Adipose tissue (tissue), 3 donors: ENCODE data around the gene NVL. TPM values are rescaled to one million over a fixed set of nuclear protein-coding genes. Genes with fewer than 3 reads are reported as not detected.

Experiments
- H3K27ac ChIP-seq: one replicate; pipeline ENCODE4 v1.5.1; 2013; ENCODE audit warnings: low read depth, low read length
- WGBS, 3 donors: extraction: QIAGEN DNeasy Blood & Tissue Kit; methylation state at CpG; one replicate each; pipeline ENCODE4 v1.1.7; 2013; 5-methylcytosine and 5-hydroxymethylcytosine counted together
- polyA plus RNA-seq, 3 donors: library from polyadenylated mRNA; stranded (reverse); fragments of 200-250 nt; gene quantifications; one replicate each; pipeline ENCODE4 v1.2.3, GENCODE V29; 2013
- donor health status: healthy with polysubstance abuse.
- donor health status: Bipolar disorder and iron deficiency.
- donor health status: healthy.

NVL gene
- polyA plus RNA-seq, 3 donors, result 9.1 to 16.2 (median 10.5) TPM

DNA sequence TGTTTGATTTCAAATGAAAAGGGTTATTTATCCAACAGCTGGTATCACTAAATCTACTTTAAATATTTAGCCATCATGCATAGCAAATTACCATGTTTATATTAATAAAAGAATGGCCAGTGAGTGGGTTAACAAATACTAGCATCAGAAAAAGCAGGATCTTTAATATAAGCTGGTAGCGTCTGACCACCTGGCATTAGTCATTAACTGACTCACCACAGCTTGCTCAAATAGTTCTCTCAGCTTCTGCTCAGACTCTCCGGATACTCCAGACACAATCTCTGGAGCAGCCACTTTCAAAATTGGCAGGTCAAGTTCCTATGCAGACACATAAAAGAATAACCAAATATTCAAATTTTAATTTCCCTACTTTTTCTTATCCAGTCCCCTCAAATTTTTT is 29.6 kb downstream of the NVL start:
- 68 to 82% (median 80%) methylated on average over 2 of the region's 2 CpGs for WGBS, 3 donors
- H3K27ac ChIP-seq, result no peak overlapping the region

DNA sequence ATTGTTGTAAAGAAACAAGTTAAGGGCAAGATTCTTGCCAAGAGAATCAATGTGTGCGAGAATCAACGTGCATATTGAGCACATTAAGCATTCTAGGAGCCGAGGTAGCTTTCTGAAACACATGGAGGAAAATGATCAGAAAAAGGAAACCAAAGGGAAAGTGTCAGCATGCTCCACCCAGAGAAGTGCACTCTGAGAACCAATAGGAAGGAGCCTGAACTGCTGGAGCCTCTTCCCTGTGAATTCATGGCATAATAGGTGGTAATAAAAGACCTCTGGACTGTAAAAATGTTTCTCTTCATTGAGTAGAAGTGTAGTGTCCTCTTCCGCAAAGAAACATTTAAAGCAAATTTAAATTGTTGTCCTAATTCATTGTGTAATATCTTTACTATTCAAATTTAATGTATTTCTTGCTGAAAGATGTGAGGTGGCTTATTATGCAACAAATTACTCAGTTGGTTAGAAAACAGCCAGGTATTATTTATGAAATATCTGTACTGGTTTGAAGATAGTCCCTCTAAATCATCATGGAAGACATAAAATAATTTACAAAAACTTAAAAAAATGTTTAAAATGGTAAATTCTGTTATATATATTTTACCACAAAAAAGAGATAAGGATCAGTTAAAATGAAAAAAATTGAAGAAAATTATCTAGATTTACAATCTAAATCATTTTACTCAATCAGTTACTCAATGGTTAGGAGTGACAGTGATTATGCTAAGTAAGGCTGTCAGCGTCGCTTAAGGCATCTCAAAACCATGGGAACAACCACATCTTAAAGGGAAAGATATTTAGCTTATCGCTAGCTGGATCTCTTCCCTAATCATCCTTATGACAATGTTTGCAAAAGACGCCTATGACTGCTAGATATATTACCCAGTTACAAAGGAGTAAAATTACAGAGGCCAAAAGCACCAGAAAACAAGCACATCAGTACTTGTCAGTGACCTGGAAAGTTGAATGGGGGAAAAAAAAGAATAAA is 31.3 kb downstream of the NVL start:
- H3K27ac ChIP-seq, result no peak overlapping the region
- 90 to 91% (median 90%) methylated on average over 8 of the region's 8 CpGs for WGBS, 3 donors

DNA sequence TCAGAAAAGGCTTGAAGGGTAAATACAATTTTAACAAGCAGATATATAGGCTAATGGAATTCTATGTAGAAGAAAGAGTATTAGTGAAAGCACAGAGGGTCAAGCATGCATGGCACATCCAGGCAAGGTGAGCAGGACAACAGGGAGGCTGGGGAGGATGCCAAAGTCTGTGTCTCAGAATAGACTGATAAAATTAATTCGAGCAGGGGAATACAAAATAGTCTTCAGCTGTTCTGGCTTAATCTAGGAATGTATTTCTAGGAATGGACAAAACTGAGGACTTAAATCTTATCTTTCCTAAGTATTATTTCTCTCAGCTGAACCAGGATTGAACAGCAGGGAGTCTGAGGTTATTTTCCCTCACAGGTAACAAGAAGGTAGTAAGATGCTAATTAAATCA is 35.2 kb downstream of the NVL start:
- no peak overlapping the region for H3K27ac ChIP-seq
- WGBS, 3 donors, result 86 to 97% (median 90%) methylated on average over 1 of the region's 1 CpG

DNA sequence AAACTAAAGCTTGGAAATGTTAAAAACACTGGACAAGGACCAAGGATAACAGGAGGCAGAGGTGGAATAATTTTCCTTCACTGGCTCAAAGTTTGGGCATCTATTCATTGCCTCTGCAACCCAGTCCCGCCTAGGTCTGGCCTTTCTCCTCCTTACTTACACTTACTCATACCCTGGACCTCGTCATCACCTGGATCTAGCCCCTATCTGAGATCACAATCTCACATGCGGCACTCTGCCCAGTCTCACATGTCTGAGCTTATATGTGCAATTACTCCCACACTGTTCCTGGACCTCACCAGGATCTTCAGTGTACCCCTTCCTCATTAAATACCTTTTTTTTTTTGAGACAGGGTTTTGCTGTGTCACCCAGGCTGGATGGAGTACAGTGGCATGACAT is 37.6 kb downstream of the NVL start:
- WGBS, 3 donors, result 94 to 96% (median 95%) methylated on average over 3 of the region's 3 CpGs
- no peak overlapping the region for H3K27ac ChIP-seq

DNA sequence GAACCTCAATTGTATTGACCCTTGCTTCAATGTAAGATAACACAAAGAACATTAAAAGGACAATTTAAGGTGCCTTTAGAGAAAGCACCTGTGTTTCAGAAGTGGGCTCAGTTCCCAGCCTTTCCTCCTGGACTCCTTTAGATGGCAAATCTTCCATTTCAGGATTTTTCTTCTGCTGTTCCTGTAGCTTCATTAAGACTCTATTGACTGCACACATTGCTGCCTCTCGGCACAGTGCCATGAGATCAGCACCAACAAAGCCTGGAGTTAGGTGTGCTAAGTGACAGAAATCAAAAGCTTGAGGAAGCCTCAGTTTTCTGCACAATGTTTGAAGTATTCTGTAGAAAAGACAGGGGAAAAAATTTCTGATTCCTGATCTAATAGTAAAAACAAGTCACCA is 40.6 kb downstream of the NVL start:
- 80 to 96% (median 92%) methylated on average over 1 of the region's 1 CpG for WGBS, 3 donors

DNA sequence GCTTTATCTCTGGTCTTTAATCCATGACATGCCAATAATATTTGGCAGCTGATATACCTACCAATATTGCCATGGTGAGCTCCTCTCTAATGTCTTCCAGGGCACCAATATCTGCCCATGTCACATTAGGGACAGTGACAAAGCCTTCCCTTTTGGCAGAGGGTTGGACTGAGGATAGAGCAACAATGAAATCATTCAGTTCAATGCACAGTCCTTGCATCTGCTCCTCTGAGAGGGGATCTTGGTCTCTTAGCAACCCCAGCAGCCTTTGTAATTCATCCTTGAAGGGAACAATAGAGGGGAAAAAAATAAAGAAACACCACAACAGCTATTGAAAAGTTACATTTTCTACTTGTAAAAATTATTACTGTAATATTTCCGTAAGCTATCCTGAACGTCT is 42.3 kb downstream of the NVL start:
- 85 to 95% (median 93%) methylated on average over 2 of the region's 2 CpGs for WGBS, 3 donors
- no peak overlapping the region for H3K27ac ChIP-seq

More for the DNA sequence above, 40.6 kb downstream of the NVL start:
- H3K27ac ChIP-seq, result no peak overlapping the region

DNA sequence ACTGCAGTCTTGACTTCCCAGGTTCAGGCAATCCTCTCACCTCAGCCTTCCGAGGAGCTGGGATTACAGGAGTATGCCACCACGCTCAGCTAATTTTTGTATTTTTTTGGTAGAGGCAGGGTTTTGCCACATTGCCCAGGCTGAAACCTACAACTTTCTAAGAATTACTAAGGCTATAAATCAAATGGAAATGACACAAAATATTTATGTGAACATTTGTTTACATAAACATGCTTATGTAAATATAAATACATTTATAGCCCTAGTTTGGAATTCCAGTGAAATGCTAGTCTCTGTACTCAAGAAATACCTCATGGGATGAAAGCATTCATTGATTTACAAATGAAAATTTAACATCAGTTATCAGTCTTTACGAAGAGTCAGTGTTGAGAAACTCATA is 47.8 kb downstream of the NVL start:
- H3K27ac ChIP-seq, result no peak overlapping the region
- WGBS, 3 donors, result 97 to 98% (median 98%) methylated on average over 3 of the region's 3 CpGs

DNA sequence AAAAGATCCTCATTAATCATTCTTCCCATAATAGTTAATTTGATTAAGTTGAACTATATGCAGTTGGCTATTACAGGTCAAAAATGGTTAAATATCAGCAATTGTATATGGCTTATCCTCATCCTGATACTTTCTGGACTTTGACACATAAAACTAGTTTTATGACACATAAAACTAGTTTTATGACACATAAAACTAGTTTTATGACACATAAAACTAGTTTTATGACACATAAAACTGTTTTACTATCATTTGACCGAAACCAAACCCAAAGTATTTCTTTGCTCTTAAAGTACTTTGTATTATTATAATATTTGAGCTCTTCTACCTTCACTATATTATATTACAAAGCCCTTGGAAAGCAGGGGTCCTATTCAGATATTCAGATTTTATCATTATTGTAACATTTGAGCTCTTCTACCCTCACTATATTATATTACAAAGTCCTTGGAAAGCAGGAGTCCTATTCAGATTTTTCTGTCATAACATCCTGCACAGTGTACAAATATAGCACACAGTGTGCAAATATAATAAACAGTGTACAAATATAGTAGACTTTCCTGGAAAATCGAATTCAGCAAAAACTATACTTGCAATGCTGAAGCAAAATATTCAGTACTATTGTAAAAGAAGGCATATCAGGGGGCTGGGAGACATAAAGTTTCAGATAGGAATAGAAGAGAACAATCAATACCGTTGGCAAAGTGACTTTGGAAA is 53.0 kb downstream of the NVL start:
- 73 to 87% (median 84%) methylated on average over 3 of the region's 3 CpGs for WGBS, 3 donors

DNA sequence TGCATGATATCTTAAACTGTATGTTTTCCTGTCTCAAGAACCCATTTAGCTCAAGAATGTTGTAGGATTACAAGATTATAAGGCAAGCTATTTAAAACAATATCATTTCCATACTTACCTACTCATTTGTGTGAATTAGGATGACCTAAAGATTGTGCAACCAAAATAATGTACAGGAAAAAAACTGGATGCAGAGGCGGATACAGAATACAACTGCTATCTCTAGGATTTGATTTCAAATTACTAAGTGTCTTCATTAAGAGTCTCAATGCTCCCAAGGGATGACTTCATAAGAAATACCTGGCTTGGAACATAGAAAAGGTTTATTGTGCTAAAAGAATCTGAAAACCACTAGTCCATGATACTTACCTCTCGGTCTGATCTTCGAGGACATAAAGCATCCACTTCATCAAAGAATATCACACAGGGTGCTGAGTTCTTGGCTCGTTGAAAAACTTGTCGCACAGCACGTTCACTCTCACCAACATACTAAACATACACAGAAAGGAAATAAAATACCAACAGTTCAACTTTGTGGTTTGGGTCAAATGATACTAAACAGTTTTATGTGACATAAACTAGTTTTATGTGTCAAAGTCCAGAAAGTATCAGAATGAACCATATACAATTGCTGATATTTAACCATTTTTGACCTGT is 54.9 kb downstream of the NVL start:
- no peak overlapping the region for H3K27ac ChIP-seq
- 94 to 96% (median 95%) methylated on average over 6 of the region's 6 CpGs for WGBS, 3 donors

More for the DNA sequence above, 53.0 kb downstream of the NVL start:
- H3K27ac ChIP-seq, result no peak overlapping the region

DNA sequence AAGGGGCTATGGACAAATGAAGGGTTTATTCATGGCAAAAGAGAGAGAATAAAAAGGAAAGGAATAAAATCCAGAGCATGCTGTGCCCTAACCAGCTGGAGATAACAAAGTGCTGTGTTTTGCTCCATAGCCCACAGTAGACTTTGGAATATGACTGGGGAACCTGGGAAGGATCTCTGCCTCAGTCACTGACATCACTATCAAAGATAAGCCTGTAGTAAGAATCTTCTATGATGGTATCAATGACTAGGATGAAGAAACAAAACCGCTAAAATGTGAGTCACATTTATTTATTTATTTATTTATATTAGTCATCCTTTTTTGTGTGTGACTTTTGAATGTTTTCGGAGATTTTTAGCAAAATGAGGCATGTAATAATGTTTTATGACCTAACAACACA is 56.3 kb downstream of the NVL start:
- no peak overlapping the region for H3K27ac ChIP-seq
- 96 to 97% (median 97%) methylated on average over 2 of the region's 2 CpGs for WGBS, 3 donors

DNA sequence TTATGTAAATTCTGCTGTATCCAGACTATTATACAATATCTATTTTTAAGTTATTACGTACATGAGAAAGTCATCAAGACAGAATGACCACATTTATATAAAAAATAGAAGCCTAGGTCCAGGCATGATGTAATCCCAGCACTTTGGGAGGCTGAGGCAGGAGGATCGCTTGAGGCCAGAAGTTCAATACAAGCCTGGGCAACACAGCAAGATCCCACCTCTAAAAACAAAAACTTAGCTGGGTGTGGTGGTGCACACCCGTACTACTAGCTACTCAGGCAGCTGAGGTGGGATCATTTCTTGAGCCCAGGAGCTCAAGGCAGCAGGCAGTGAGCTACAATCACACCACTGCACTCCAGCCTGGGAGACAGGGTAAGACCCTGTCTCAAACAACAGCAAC is 58.9 kb downstream of the NVL start:
- 98 to 99% (median 99%) methylated on average over 3 of the region's 3 CpGs for whole genome bisulfite sequencing, 3 donors
- H3K27ac ChIP-seq, result no peak overlapping the region

DNA sequence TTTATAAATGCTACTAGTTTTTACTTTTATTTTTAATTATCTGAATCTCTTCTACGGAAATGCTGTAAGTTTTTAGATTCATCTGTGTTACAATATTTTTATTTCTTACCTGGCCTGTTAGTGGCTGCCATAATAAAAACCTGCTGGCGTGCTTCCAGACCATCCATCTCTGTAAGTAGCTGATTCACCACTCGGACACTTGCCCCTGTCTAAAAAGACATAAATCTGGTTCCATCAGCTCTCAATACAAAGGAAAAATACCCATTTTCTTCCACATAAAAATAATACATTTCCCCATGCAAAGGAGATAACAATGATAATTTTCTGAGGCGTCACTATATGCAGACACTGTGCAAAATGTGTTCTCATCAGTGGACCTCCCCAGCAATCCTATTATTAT is 62.0 kb downstream of the NVL start:
- 93 to 95% (median 93%) methylated on average over 4 of the region's 4 CpGs for WGBS, 3 donors
- H3K27ac ChIP-seq, result no peak overlapping the region

DNA sequence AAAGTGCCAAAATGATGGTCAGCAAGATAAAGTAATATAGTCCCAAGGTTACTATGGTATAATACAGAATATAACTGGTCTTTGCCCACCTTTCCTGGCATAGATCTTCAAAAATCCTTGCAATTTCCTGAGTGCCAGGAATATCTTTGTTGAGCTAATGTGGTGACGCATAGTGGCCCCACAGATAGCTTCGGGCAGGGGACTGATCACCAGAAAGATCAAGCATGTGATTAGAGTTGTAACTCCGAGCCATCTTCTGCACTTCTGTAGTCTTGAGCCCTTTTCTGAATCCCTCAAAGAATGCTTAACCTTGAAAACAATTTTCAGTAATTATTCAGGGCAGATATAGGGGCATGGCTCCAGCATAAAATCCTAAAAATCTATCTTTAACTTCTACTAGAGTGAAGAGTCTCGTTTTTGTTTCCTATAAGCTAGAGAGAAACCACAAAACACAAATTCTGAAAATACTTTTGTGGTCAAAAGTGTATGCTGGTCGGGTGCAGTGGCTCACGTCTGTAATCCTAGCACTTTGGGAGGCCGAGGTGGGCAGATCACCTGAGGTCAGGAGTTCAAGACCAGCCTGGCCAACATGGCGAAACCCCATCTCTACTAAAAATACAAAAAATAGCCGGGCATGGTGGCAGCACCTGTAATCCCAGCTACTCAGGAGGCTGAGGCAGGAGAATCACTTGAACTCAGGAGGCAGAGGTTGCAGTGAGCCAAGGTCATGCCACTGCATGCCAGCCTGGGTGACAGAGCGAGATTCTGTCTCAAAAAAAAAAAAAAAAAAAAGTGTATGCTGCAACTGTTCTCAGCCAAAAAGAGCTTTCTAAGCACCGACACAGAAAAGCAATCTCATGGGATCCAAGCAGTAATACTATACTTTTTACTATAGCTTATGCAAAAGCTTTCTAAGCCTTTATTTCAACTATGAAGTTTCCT is 62.8 kb downstream of the NVL start:
- WGBS, 3 donors, result 89 to 90% (median 89%) methylated on average over 11 of the region's 11 CpGs
- no peak overlapping the region for H3K27ac ChIP-seq

DNA sequence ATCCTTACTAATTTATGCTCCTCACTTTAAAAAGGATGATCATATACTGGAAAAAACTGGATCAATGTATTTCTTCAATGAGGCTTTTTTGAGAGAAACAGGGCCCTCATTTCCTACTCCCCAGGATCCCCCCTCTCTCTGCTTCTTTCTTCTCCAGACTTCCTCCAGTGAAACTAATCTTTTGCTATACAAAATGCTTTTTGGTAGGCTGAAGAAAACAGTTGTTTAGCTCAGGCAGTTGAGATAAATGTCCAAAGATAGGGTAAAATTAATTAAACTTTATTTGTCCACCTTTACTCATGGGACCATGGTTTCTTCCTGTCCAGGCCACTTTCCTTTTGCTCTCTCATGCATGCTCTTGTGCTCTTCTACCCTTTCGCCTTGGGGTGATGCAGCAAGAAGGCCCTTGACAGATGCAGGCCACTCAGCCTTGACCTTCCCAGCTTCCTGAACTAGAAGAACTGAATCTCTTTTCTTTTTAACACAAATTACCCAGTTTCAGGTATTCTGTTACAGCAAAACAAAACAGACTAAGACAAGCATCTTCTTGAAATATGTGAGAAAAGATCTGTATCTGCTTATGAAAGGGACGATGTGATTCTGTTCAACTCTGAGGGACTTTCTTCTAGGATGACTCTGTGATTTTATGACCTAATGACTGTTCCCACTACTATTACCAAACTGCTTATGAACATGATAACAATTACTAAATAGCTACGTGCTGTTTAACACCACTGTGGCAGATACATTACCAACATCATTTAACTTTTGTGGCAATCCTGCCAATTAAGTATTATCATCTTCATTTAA is 63.7 kb downstream of the NVL start:
- WGBS, 3 donors, result 78 to 85% (median 81%) methylated on average over 3 of the region's 3 CpGs
- no peak overlapping the region for H3K27ac ChIP-seq

DNA sequence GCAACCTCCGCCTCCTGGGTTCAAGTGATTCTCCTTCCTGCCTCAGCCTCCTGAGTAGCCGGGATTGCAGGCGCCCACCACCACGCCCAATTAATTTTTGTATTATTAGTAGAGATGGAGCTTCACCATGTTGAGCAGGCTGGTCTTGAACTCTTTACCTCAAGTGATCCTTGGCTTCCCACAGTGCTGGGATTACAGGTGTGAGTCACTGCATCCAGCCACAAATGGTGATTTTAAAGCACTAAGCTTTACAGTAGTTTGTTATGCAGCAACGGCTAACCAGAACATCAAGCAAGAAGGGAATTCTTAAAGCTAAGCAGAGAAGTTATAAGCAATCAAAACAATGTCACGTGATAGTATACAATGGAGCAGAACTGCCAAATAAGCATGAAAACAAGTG is 65.7 kb downstream of the NVL start:
- WGBS, 3 donors, result 81 to 99% (median 82%) methylated on average over 6 of the region's 6 CpGs
- H3K27ac ChIP-seq, result no peak overlapping the region

DNA sequence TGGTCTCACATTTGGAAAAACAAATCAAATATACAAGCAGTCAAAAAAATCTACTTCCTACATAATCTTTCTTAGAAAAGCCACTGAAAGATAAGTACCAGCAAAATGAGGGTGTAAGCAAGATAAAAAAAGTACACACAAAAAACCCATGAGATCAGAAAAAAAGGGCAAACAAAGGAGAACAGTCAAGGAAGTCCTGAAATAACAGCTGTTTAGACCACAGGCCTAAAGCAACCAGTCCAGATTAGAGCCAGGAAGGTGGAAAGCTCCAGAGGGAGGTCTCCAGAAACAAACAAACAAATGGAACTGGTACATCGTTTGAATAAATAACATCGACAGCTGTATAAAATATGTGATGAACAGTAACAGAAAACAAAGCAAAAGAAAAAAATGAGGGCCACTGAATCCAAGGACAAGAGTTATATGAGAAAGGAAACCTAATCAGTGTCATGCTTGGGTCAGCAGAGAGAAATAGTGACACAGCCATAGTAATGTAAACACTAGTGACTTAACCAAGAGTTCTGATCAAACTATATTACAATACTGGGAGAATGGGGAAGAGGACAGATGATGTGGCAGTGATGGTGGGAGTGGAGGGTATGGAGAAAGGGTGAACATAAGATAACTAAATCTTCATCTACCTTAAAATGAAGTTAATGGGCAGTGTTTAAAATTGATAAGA is 67.5 kb downstream of the NVL start:
- no peak overlapping the region for H3K27ac ChIP-seq
- 41 to 73% (median 73%) methylated on average over 2 of the region's 2 CpGs for WGBS, 3 donors

DNA sequence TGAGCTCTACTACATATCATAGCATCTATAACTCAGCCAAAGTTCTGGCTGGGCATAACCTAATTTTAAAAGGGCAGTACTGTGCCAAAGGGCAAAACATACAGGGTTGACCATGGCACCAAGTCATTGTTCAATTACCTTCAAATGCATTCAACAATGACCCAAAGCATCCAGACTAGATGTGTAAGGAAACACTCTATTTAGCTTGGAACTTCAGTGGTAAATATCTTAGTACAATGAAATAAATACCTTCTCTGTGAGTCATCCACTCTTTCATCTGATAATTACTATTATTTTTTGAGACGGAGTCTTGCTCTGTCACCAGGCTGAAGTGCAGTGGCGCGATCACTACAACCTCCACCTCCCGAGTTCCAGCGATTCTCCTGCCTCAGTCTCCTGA is 70.0 kb downstream of the NVL start:
- 94 to 99% (median 98%) methylated on average over 5 of the region's 5 CpGs for WGBS, 3 donors
- H3K27ac ChIP-seq, result no peak overlapping the region
